Epithelial cell of umbilical artery (primary cell): ENCODE measurements around the gene COL4A6. TPM values are rescaled to one million over a fixed set of nuclear protein-coding genes. Genes with fewer than 3 reads are reported as not detected.

Source experiments
- total RNA-seq: library from RNA; depleted of rRNA; stranded (reverse); fragments of >200 nt; gene quantifications from 2 replicates; pipeline ENCODE4 v1.2.3, GENCODE V29; 2014

The COL4A6 gene
- total RNA-seq: 0.97 and 4.9 TPM in 2 replicates

GRCh38 chrX:108438110-108438623, at the start of gene COL4A6:
COL4A6 (minus strand) TSS chrX:108438422; CDS start chrX:108438196, 226 bp downstream.

DNA sequence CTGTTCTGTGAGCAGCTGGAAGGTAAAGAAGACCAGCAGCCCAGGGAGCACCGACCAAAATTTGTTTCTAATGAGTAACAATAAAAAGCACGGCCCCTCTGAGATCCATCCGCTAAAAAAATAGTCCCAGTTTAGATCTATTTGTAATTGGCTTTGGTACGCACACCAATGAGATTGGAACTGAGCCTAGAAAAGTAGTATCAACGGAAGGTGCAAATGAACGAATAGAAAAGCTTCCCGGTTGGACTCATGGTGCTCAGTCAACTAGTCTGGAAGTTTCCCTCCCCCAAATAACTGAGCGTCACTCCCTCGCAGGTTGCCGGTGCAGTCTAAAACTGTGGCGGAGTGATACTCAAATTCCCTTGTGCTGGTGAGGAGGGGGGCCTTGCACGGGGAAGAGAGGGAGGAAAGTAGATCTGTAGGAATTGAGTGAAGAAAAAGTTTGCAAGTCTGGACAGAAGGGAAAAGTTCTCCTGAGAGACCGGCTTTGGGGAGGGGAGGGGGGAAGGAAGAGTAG, 1.3 kb upstream of the COL4A6 start, which contains the start of gene COL4A5:
Gene COL4A5, plus strand, starts transcription at position 413 of the 517 bp plus-strand sequence. CDS start 288 bp downstream, outside the sequence.

Other genes with a start within 250 kb of the COL4A6 start
- gene COL4A5, start 1.4 kb upstream of the COL4A6 start, total RNA-seq: 10.4 and 26.7 TPM in 2 replicates